GM18517 (cell line): ENCODE data around the gene LZTR1.

ENCODE experiments used
- ATAC-seq: cut with Tn5 transposase; IDR thresholded peaks from one replicate; pipeline ENCODE4 v1.9.1; 2021; ENCODE audit warnings: mild to moderate bottlenecking, moderate library complexity; ENCODE audit not compliant: unreplicated experiment

The LZTR1 gene

DNA sequence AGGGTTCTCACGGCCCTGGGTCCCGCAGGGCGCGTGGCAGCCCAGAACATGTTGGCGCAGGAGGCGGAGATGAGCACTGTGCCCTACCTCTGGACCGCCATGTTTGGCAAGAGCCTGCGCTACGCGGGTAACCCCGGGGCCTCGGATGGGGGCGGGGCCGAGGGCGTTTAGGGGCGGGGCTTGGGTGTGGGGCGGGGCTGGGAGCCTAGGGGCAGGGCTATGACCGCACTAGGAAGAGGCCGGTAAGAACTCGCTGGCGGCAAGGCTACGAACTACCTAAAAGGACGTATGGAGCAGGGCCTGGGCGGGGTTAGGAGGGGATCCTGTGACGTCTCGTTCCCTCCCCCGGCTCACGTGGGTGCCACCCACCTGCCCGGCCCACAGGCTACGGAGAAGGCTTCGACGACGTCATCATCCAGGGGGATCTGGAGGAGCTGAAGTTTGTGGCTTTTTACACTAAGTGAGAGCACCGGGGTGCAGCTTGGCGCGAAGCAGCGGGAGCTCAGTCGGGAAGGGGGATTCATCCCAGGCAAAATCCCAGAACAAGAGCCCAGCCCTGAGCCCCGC lies 2.8 kb upstream of the LZTR1 start:
- ATAC-seq, result no peak

DNA sequence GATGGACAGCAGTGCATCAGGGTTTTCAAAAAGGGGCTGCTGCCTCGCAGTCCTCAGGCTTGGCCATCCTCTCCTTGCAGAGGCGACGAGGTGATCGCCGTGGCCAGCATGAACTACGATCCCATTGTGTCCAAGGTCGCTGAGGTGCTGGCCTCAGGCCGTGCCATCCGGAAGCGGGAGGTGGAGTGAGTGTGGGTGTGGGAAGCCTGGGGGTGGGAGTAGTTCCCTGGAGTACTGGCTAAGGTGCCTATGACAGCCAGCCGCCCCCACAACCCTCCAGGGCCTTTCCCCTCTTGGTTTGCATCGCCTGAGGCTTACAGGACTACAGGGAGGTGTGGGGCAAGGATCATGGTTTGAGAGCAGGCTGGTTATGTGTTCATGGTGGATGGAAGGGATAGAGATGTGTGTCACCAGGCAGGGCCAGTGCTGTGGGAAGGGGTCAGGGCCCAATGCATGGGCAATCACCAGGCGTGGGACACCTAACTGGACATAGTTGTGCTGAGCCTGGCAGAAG lies 2.1 kb upstream of the LZTR1 start:
- ATAC-seq, result no peak

DNA sequence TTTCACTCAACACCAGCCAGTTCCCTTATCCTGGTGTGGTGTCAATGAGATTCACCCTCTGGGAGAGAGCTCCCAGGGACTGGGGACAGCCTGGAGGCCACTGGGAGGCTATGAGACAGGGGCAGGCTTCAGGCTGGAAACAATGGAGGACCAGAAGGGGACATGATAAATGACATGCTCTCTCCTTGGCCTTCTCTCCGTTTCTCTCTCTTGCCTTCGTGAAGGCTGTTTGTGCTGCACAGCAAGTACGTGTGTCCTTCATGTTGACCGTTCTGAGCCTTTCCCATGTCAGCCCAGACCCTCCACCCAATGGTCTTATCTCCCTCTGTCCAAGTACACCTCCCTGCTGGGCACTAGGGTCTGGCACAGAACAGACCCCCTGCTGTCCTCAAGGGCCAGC lies 1.6 kb upstream of the LZTR1 start:
- ATAC-seq, result no peak

DNA sequence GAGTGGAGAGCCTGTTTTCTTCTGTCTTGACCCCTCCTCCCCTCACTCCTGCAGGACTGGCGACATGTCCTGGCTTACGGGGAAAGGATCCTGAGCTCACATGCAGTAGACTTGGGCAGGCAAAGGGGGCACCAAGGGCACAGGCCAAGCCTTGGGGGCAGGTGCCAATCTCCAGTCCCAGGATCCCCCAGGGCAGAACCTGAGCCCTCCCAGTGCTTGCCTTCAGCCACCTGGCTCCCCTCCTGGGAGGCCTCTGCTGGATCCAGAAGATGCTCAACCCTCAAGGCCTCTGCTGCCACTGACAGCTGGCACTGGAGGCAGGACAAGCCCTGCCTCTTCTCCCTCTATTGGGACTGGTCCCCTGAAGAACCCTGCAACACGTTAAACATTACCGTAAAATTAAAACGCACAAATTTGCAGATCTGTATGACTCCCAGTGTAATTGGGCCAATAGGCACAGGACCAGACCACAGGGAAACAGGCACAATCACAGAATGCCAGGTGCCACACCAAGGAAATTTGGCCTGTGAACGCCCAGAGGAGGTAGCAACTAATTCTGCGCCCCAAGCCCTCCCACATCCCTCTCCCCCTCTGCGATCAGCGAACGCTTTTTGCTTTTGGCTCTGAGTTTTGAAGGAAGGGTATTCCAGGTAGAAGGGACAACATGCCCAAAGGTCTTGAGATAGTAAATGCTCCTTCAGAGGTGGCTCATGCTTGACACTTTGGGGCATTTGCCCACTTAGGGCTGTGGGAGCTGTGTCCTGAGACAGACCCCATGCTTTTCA lies 967 bp upstream of the LZTR1 start:
- ATAC-seq, result no peak

DNA sequence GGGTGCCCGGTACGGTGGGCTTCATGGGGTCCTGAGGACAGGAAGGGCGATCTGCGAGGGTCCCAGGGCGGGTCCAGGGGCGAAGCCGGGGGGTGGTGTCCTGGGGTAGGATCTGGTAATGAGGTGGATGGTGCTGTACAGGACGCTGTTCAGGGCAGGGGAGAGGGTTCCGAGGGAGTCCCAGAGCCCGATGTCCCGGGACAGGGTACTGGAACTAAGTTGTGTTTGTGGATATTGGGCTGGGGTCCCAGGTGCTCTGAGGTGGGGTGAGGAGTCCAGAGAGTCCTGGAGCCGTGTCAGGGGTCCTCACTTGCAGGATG lies 426 bp downstream of the LZTR1 start:
- no peak for ATAC-seq

DNA sequence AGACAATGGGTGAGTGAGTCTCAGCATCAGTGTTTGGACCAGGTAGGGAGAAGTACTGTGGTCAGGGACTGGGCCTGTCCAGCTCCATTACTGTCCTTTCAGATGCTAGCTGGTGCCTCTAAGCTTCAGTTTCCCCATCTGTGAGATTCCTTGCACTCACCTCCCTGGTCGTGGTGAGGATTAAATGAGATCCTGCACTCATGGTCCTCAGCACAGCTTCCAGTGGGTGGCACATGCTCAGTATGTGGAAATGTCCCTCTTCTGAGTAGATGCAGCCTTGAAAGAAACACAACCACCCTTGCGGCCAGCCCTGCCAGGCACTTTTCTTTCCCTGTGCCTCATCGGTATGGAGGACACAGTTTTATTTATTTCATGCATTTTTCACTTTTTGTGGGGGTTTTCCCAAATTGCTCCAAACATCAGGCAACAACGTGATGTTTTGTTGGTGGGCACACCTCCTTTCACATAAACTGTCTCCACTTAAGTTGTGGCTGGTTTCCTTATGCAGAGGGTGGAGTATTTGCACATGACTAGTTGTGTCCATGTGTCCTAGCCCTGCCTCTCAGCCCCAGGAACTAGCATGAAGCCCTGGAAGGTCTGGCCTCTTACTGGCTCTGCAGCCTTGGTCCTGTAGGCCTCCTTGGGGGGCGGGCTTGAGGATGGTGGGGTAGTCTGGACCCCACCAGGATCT lies 1.1 kb downstream of the LZTR1 start:
- no peak for ATAC-seq

DNA sequence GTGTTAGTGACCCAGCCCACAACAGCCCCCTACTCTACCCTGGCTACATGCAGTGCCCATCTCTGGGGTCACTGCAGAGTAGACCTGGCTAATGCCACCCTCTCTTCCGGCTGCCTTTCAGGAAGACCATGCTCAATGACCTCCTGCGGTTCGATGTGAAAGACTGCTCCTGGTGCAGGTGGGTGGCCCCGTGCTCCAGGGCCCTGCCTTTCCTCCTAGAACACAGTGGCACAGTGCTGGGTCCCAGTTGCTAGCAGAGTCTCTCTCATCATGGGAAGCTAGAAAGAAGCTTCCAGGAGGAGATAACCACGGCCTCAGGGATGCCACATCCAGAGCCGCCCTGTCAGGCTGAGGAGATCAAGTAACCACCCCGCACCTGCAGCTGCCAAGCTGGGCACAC lies 3.6 kb downstream of the LZTR1 start:
- ATAC-seq, result no peak

DNA sequence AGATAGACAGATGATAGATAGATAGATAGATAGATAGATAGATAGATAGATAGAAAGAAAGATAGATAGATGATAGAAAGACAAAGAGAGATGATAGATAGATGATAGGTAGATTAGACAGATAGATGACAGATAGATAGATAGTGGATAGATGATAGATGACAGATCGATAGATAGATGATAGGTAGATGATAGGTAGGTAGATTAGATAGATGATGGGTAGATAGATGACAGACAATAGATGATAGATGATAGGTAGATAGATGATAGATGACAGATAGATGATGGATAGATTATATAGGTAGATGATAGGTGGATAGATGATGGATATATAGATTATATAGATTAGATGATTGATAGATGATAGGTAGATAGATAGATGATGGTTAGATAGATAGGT lies 4.3 kb downstream of the LZTR1 start:
- no peak for ATAC-seq

DNA sequence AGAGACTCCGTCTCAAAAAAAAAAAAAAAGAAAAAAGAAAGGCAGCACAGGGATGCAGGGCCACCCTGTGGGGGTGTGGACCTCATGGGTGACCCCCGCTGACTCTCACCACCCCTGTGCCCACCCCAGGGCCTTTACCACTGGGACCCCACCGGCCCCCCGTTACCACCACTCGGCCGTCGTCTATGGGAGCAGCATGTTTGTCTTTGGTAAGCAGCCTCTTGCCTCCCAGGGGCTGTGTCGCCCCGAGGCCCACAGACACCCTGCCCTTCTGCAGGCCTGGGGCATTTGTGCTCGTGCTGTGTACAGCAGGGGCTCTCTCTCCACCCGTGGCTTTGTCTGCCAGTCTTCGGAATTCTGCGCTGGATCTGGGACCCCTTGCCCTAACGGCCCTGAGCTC lies 5.3 kb downstream of the LZTR1 start:
- ATAC-seq, result no peak

DNA sequence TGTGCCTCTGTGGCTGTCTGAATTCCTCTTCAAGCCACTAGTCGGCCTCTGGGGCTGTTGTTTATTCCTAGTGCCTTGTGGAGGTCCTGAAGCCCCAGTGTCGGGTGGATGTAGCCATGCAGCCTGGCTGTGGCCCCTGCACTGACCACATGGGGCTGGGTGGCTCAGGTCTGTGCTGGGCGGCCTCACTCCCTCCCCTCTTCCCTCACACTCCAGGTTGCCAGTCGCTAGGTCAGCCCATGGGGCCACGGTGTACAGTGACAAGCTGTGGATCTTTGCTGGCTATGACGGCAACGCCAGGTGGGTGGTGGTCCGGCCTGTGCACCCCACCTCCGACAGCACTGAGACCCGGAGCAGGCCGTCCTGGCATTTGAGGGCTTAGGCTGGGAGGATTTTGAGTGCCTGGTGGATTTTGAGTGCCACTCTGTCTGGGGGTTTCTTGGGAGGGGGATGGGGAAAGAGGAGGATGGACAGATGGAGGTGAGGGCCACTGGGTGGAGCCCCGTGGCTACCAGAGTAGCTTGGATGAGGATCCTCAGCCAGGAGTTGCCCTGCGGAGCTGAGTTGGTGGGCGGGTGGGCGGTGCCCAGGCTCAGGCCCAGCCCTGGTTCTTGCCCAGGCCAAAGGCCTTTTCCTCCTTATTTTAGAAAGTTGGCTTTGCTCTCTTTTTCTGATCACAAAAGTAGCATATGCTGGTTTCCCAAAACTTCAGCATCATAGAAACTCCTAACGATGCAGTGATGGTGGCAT lies 6.7 kb downstream of the LZTR1 start:
- no peak for ATAC-seq

DNA sequence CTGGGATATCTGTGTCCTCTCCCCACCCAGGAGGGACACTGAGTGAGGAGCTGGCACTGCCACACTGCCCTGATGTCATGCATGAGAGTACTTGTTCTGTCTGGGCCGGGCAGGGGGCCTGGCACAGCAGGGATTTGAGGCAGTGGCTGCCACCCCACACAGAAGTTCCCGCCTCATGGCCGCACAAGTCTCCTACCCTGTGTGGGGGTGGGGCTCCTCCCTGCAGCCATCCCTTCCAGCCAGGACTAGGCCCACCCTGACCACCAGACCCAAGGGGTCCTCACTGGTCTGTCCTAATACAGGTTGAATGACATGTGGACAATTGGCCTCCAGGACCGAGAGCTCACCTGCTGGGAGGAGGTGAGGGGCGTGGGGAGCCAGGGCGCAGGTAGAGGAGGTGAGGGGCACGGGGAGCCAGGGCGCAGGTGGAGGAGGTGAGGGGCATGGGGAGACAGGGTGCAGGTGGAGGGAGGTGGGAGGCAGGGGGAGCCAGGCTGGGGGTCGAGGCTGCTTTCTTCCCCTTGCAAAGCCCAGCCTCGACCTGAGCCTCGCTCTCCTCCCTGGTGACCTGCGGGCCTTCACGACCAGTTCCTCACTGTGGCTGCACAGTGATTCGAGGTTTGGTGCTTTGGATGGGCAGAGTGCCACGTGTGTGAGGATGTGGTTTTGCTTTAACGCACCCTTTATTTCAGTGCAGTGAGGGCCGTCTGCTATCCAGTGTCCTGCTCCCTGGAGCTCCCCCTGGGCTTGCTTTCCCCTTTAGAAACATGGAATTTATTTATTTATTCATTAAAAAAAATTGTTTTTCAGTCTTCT lies 7.4 kb downstream of the LZTR1 start:
- no peak for ATAC-seq

DNA sequence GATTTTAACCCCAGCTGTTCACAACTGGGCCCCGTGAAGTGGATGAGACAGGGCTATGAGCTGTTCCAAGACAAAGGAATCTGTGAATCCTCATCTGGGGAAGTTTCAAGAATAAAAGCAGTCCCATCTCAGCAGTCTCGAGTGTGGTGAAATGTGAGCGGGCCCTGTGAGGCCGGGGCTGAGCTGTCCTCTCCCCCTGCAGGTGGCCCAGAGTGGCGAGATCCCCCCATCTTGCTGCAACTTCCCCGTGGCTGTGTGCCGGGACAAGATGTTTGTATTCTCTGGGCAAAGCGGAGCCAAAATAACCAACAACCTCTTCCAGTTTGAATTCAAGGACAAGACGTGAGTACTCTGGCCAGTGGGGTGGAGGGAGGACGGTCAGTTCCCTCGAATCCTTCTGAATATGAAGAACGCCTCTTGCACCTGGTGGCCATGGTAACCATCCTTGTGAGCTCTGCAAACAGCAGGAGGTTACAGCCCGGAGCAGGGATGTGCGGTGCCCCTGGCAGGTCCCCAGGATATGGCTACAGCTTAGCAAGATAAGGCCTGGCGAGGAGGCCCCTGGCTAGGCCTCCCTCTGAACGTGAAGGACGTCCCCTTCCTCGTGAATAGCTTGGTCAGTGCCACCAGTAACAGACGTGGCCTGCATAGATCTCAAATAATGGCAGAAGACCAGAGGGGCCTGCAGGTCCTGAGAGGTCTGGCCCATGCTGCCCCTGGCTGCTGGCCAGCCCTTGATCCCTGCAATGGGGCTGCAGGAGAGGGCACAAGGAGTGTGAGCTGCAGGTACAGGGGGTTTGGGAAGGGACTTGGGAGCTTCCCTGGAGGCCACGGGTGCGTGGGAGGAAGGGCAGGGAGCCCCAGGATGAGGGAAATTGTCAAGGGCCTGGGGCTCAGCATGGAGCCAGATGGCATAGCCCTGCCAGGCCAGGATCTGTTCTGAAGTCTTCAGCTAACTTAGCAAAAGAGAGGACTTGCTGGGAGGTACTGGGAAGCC lies 8.4 kb downstream of the LZTR1 start:
- ATAC-seq, result no peak

DNA sequence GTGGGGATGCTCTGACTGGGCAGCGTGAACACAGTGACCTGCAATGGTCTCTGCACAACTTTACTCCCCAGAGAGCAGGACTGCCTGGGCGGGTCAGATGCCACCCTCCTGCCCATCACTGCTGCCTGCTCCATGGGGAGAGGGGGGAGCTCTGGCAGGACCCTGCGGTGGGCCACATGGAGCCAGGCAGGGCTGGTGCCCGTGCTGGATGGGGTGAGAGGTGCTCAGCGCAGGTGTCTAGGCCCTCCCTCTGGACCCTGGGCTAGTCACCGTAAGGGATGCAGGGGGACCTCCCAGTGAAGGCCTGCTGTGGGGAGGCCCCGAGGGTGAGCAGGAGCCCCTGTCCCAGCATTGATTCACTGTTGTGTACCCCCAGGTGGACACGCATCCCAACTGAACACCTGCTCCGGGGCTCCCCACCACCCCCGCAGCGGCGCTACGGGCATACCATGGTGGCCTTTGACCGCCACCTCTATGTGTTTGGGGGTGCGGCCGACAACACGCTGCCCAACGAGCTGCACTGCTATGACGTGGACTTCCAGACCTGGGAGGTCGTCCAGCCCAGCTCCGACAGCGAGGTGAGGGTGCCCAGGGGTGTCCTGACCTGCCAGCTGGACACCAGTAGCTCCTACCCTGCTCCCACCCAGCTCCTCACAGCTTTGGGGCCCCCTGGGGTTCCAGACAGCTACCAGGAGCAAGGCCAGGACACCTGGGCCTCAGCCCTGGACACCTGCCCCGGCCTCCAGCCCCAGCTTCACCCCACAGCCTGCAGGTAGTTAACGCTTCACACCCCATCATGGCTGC lies 9.4 kb downstream of the LZTR1 start:
- ATAC-seq, result no peak

DNA sequence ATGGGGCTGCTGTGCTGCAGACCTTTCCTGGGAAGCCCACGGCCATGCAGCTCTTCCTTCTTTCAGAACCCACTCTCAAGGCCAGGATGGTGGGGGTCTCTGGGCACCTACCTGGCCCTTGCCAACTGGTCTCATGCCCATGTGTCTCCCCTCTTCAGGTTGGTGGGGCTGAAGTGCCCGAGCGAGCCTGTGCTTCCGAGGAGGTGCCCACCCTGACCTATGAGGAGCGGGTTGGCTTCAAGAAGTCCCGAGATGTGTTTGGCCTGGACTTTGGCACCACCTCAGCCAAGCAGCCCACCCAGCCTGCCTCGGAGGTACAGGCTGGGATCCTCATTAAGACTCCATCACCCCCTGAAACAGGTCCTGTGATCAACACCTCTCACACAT lies 10.0 kb downstream of the LZTR1 start:
- ATAC-seq, result no peak

DNA sequence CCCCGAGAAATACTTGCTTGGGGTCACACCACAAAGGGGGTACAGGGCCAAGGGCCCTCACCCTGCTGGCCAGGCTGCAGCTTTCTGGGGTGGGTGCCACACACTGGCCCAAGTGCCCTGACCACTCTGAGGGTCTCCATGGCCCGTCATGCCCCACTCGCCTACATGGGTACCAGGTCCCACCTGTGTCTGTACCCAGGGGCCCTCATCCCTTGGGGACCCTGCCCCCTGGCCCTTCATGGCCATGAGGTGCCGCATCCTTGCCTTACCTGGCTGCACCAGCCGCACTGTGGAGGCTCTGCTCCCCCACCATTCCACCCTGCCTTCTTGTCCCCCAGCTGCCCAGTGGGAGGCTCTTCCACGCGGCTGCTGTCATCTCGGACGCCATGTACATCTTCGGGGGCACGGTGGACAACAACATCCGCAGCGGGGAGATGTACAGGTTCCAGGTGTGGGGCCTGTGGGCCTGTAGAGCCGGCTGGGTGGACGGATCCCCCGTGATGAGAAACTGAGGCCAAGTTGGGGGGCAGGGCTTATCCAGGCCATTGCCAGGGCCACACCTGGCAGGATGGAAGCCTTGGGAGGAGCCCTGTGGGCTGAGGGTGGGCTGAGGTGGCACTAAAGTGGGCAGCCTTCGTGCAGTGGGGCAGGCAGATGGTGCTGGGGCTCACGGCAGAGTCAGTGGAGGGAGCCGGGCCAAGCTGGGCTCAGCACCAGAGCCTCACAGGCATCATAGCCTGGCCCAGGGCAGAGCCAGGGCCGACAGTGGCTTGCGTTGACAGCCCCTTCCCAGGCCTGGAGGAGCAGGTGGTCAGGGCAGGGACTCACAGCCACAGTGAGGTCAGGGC lies 10.6 kb downstream of the LZTR1 start:
- ATAC-seq, result no peak

DNA sequence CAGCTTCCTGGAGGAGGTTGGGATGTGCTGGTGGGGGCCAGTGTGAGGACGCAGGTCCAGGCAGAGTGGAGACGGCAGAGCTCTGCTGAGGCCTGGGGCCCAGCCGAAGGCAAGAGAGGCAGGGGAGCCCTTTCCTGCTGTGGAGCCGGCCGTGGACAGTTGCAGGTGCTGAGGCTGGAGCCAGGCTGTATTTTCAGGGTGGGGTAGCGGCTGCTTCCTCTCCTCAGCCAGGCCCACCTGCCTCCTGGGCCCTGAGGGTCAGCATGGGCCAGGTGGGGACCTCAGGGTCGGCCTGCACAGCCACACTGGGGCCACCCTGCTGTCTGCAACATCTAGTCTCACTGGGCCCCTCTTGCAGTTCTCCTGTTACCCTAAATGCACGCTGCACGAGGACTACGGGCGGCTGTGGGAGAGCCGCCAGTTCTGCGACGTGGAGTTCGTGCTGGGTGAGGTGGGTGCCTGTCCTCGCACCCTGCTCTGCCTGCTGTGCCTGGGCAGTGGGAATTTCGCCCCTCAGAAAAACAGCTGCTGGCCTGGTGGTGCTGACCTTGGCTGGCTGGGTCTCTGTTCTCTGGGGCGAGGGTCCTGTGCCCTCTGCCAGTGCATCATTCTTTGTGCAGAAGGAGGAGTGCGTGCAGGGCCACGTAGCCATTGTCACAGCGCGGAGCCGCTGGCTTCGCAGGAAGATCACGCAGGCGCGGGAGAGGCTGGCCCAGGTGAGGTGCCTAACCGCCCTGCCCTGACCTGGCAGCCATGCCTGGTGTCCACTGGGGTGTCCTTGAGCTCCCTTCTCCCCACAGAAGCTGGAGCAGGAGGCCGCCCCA lies 11.4 kb downstream of the LZTR1 start:
- ATAC-seq, result no peak
